HEK293 (cell line): ENCODE measurements around the gene SMS.
"Not testable (repeated sequence)": the region's sequence is repeated elsewhere in the genome, so short reads cannot be mapped to it uniquely, and the experiment has no call there.

Experiments
- CTCF ChIA-PET: fragments of 350-600 bp; formaldehyde crosslinking; extraction: SDS; loops from one replicate; lab custom pipeline; 2021; ENCODE audit warnings: antibody characterized with exemption; lab: Yijun Ruan, JAX
- POLR2A ChIA-PET: fragments of 300-600 bp; formaldehyde crosslinking; extraction: SDS; loops from one replicate; lab custom pipeline; 2020; ENCODE audit warnings: antibody characterized with exemption, inconsistent platforms; lab: Yijun Ruan, JAX
- H3K27ac ChIP-seq: fragments of 200-500 bp; sonication (Bioruptor generic); 2 replicates; pipeline ENCODE4 v1.5.1; 2014; ENCODE audit warnings: low read depth, low read length, control low read depth, inconsistent platforms; ENCODE audit errors: extremely low read depth
- H3K36me3 ChIP-seq, 2 experiments: fragments of 200-500 bp in 1 of 2; sonication (Bioruptor generic) in 1 of 2; 1 replicate in 1 of 2; 2 replicates in 1 of 2; pipeline ENCODE4 v1.5.1; 2014 to 2017; ENCODE audit warnings: inconsistent platforms in 2 of 2, low read length in 2 of 2; ENCODE audit not compliant: control insufficient read depth in 2 of 2, insufficient read depth in 1 of 2
- H3K4me1 ChIP-seq: fragments of 200-500 bp; sonication (Bioruptor generic); 2 replicates; pipeline ENCODE4 v1.5.1; 2014; ENCODE audit warnings: mild to moderate bottlenecking, low read length, inconsistent platforms; ENCODE audit not compliant: control insufficient read depth, insufficient read depth
- H3K4me3 ChIP-seq: 2 replicates; pipeline ENCODE4 v1.5.1; 2011; ENCODE audit warnings: low read depth, mild to moderate bottlenecking, control low read depth, low read length, moderate library complexity
- H3K9me3 ChIP-seq: fragments of 200-500 bp; sonication (Bioruptor generic); 2 replicates; pipeline ENCODE4 v1.5.1; 2014; ENCODE audit warnings: low read depth, low read length, inconsistent platforms; ENCODE audit not compliant: control insufficient read depth, insufficient read depth
- EGR2 ChIP-seq: fragments of 450-650 bp; formaldehyde crosslinking; IDR thresholded peaks from 2 replicates; pipeline ENCODE4 v1.5.1; 2016; ENCODE audit warnings: low read depth, missing biosample characterization, missing genetic modification characterization
- HOXD13 ChIP-seq: sonication (generic); formaldehyde crosslinking; IDR thresholded peaks from 2 replicates; pipeline ENCODE4 v1.8.0; 2022; ENCODE audit warnings: missing genetic modification reagents, borderline replicate concordance
- MEIS1 ChIP-seq: sonication (generic); formaldehyde crosslinking; IDR thresholded peaks from 2 replicates; pipeline ENCODE4 v1.8.1; 2022; ENCODE audit warnings: missing genetic modification reagents, mild to moderate bottlenecking, borderline replicate concordance
- PRDM6 ChIP-seq: fragments of 450-650 bp; formaldehyde crosslinking; IDR thresholded peaks from 2 replicates; pipeline ENCODE4 v1.5.1; 2017; ENCODE audit warnings: missing biosample characterization, missing genetic modification characterization
- ZBTB11 ChIP-seq: fragments of 450-650 bp; formaldehyde crosslinking; conservative IDR thresholded peaks from 2 replicates; pipeline ENCODE4 v1.5.1; 2016; ENCODE audit warnings: low read depth, missing biosample characterization, missing genetic modification characterization
- ZNF114 ChIP-seq: fragments of 450-650 bp; formaldehyde crosslinking; IDR thresholded peaks from 2 replicates; pipeline ENCODE4 v1.5.0; 2017; ENCODE audit warnings: missing biosample characterization, missing genetic modification characterization
- ZNF239 ChIP-seq: fragments of 450-650 bp; formaldehyde crosslinking; IDR thresholded peaks from 2 replicates; pipeline ENCODE4 v1.5.1; 2016; ENCODE audit warnings: missing biosample characterization, missing genetic modification characterization
- ZNF248 ChIP-seq: fragments of 450-650 bp; formaldehyde crosslinking; IDR thresholded peaks from 2 replicates; pipeline ENCODE4 v1.5.1; 2017; ENCODE audit warnings: missing biosample characterization, missing genetic modification characterization
- ZNF366 ChIP-seq: fragments of 450-650 bp; formaldehyde crosslinking; conservative IDR thresholded peaks from 2 replicates; pipeline ENCODE4 v1.5.1; 2016; ENCODE audit warnings: missing biosample characterization, missing genetic modification characterization
- ZNF510 ChIP-seq: fragments of 450-650 bp; formaldehyde crosslinking; IDR thresholded peaks from 2 replicates; pipeline ENCODE4 v1.5.1; 2018; ENCODE audit warnings: mild to moderate bottlenecking, missing genetic modification characterization, missing biosample characterization; ENCODE audit not compliant: insufficient replicate concordance
- ZNF518A ChIP-seq: fragments of 450-650 bp; formaldehyde crosslinking; conservative IDR thresholded peaks from 2 replicates; pipeline ENCODE4 v1.5.1; 2016; ENCODE audit warnings: low read depth, missing biosample characterization, missing genetic modification characterization
- ZNF677 ChIP-seq: fragments of 450-650 bp; IDR thresholded peaks from 2 replicates; pipeline ENCODE4 v1.5.0; 2018; ENCODE audit warnings: missing biosample characterization, mild to moderate bottlenecking, missing genetic modification characterization, moderate library complexity
- ZNF747 ChIP-seq: fragments of 450-650 bp; formaldehyde crosslinking; IDR thresholded peaks from 2 replicates; pipeline ENCODE4 v1.5.1; 2016; ENCODE audit warnings: missing biosample characterization, missing genetic modification characterization
- TF ChIP-seq, protein P1 (sequence below): fragments of 450-650 bp; formaldehyde crosslinking; IDR thresholded peaks from 2 replicates; pipeline ENCODE4 v1.5.1; 2016; ENCODE audit warnings: missing biosample characterization, missing genetic modification characterization

Gene SMS

GRCh38 chrX:21952624-21953023, 12.1 kb downstream of the SMS start:
- H3K4me3 ChIP-seq = no peak overlapping the region
- POLR2A ChIA-PET = no interaction called here
- peaks cover 2% of the 10 kb centered on the region; the same call in 1 of the 2 replicates for H3K4me1 ChIP-seq
- TF ChIP-seq, protein P1, sequence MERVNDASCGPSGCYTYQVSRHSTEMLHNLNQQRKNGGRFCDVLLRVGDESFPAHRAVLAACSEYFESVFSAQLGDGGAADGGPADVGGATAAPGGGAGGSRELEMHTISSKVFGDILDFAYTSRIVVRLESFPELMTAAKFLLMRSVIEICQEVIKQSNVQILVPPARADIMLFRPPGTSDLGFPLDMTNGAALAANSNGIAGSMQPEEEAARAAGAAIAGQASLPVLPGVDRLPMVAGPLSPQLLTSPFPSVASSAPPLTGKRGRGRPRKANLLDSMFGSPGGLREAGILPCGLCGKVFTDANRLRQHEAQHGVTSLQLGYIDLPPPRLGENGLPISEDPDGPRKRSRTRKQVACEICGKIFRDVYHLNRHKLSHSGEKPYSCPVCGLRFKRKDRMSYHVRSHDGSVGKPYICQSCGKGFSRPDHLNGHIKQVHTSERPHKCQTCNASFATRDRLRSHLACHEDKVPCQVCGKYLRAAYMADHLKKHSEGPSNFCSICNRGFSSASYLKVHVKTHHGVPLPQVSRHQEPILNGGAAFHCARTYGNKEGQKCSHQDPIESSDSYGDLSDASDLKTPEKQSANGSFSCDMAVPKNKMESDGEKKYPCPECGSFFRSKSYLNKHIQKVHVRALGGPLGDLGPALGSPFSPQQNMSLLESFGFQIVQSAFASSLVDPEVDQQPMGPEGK = no peak
- no peak for TF ChIP-seq EGR2 (tag by site-specific recombination)
- no peak for TF ChIP-seq ZNF239 (tag by site-specific recombination)
- TF ChIP-seq ZNF518A = no peak
- TF ChIP-seq MEIS1 (CRISPR knock-in tag) = no peak
- TF ChIP-seq ZBTB11 (tag by site-specific recombination) = no peak
- TF ChIP-seq ZNF747 = no peak
- no peak for TF ChIP-seq ZNF114 (tag by site-specific recombination)
- no peak for TF ChIP-seq ZNF510 (tag by site-specific recombination)
- no peak for TF ChIP-seq ZNF677 (tag by site-specific recombination)
- TF ChIP-seq ZNF366 (tag by site-specific recombination) = no peak
- no peak for TF ChIP-seq ZNF248
- no peaks in the 10 kb centered on the region for H3K9me3 ChIP-seq
- H3K36me3 ChIP-seq = no peaks in the 10 kb centered on the region; a peak in 1 of 3 replicates
- CTCF ChIA-PET = interaction anchor here (0.9 to 1.2 kb wide), 2 partner anchors 10 to 18 kb away, joined by 3 to 6 read pairs; no protein-coding TSS in a partner anchor
- no peak overlapping the region for H3K27ac ChIP-seq

- H3K27ac ChIP-seq, POLR2A ChIA-PET, H3K9me3 ChIP-seq, H3K4me1 ChIP-seq, H3K4me3 ChIP-seq, H3K36me3 ChIP-seq: not testable (repeated sequence)
- CTCF ChIA-PET = interaction anchor here (0.7 to 1.2 kb wide), 2 partner anchors 19 to 70 kb away, joined by 3 to 6 read pairs; no protein-coding TSS in a partner anchor
- TF ChIP-seq PRDM6 (tag by site-specific recombination) = peak; percentile 52
- 0 out of 2 replicates have a peak, but pooled peaks have one; percentile 25 for TF ChIP-seq HOXD13 (CRISPR knock-in tag)
Measured at GRCh38 chrX:21953195-21953830, 12.8 kb downstream of the SMS start.
